ENCODE results near the gene TSKU.
A peak's percentile ranks its signal among the peaks of the same experiment; 100 is the strongest.

TSKU gene

GRCh38 chr11:76753950-76754349, 29.2 kb upstream of the TSKU start:
- no peak for TF ChIP-seq CTCF (IDR thresholded peaks at IDR 0.05)
- H3K4me1 ChIP-seq = peaks cover 0 to 19% (median 12%) of the 10 kb centered on the region in 4 donors
- no peak for DNase-seq
- intact Hi-C loops (cut with DNase I; ENCODE audit: low total_unique reads) = no loop called here
- H3K9me3 ChIP-seq = no peaks in the 10 kb centered on the region
- H3K36me3 ChIP-seq = no peaks in the 10 kb centered on the region
- H3K4me3 ChIP-seq = no peak overlapping the region
- no peak overlapping the region for H3K27ac ChIP-seq
- H3K27me3 ChIP-seq = no peaks in the 10 kb centered on the region

- no peaks in the 10 kb centered on the region for H3K9me3 ChIP-seq
- intact Hi-C loops (cut with DNase I; ENCODE audit: low total_unique reads) = no loop called here
- no peak for DNase-seq
- H3K4me3 ChIP-seq = no peak overlapping the region
- no peaks in the 10 kb centered on the region for H3K36me3 ChIP-seq
- no peaks in the 10 kb centered on the region for H3K27me3 ChIP-seq
- no peak for TF ChIP-seq CTCF (IDR thresholded peaks at IDR 0.05)
- H3K4me1 ChIP-seq = peaks cover 0 to 15% (median 10%) of the 10 kb centered on the region in 4 donors
- no peak overlapping the region for H3K27ac ChIP-seq
Observed at GRCh38 chr11:76756341-76756741, 26.8 kb upstream of the TSKU start.

GRCh38 chr11:76758311-76758710, 24.8 kb upstream of the TSKU start:
- Histone ChIP-seq H3K36me3 (no peaks in the 10 kb centered on the region), H3K9me3 (no peaks in the 10 kb centered on the region), H3K27ac (no peak overlapping the region), H3K4me3 (no peak overlapping the region), H3K27me3 (no peaks in the 10 kb centered on the region), H3K4me1 (peaks cover 0 to 4% (median 2%) of the 10 kb centered on the region in 4 donors)
- intact Hi-C loops (cut with DNase I; ENCODE audit: low total_unique reads) = no loop called here
- no peak for TF ChIP-seq CTCF (IDR thresholded peaks at IDR 0.05)
- DNase-seq = no peak

- Histone ChIP-seq H3K27ac (no peak overlapping the region), H3K27me3 (no peaks in the 10 kb centered on the region), H3K36me3 (no peaks in the 10 kb centered on the region), H3K9me3 (no peaks in the 10 kb centered on the region), H3K4me3 (no peak overlapping the region), H3K4me1 (peaks cover 0 to 11% (median 9%) of the 10 kb centered on the region in 4 donors)
- TF ChIP-seq CTCF (IDR thresholded peaks at IDR 0.05) = no peak
- peak in 1 of 2 donors; percentile 6 for DNase-seq
- intact Hi-C loops (cut with DNase I; ENCODE audit: low total_unique reads) = no loop called here
Observed at GRCh38 chr11:76759092-76759491, 24.1 kb upstream of the TSKU start.

GRCh38 chr11:76759517-76759916, 23.6 kb upstream of the TSKU start:
- TF ChIP-seq CTCF (IDR thresholded peaks at IDR 0.05) = no peak
- no peaks in the 10 kb centered on the region for H3K27me3 ChIP-seq
- H3K27ac ChIP-seq = no peak overlapping the region
- peaks cover 0 to 11% (median 9%) of the 10 kb centered on the region in 4 donors for H3K4me1 ChIP-seq
- no peaks in the 10 kb centered on the region for H3K9me3 ChIP-seq
- intact Hi-C loops (cut with DNase I; ENCODE audit: low total_unique reads) = no loop called here
- no peak for DNase-seq
- no peaks in the 10 kb centered on the region for H3K36me3 ChIP-seq
- no peak overlapping the region for H3K4me3 ChIP-seq

GRCh38 chr11:76760236-76760635, 22.9 kb upstream of the TSKU start:
- Histone ChIP-seq H3K36me3 (no peaks in the 10 kb centered on the region), H3K27me3 (no peaks in the 10 kb centered on the region), H3K9me3 (no peaks in the 10 kb centered on the region), H3K4me1 (peaks cover 0 to 11% (median 9%) of the 10 kb centered on the region in 4 donors), H3K27ac (no peak overlapping the region), H3K4me3 (no peak overlapping the region)
- peak in 1 of 2 donors; percentile 19 for DNase-seq
- intact Hi-C loops (cut with DNase I; ENCODE audit: low total_unique reads) = no loop called here
- TF ChIP-seq CTCF (IDR thresholded peaks at IDR 0.05) = no peak
